HEK293 (cell line): Measurements from ENCODE around the gene RASA3.
"Not testable (repeated sequence)": the region's sequence is repeated elsewhere in the genome, so short reads cannot be mapped to it uniquely, and the experiment has no call there.

Source experiments
- CTCF ChIA-PET: fragments of 350-600 bp; formaldehyde crosslinking; extraction: SDS; loops from one replicate; lab custom pipeline; 2021; ENCODE audit warnings: antibody characterized with exemption; lab: Yijun Ruan, JAX
- POLR2A ChIA-PET: fragments of 300-600 bp; formaldehyde crosslinking; extraction: SDS; loops from one replicate; lab custom pipeline; 2020; ENCODE audit warnings: antibody characterized with exemption, inconsistent platforms; lab: Yijun Ruan, JAX
- H3K27ac ChIP-seq: fragments of 200-500 bp; sonication (Bioruptor generic); 2 replicates; pipeline ENCODE4 v1.5.1; 2014; ENCODE audit warnings: low read depth, low read length, control low read depth, inconsistent platforms; ENCODE audit errors: extremely low read depth
- H3K36me3 ChIP-seq, 2 experiments: fragments of 200-500 bp in 1 of 2; sonication (Bioruptor generic) in 1 of 2; 1 replicate in 1 of 2; 2 replicates in 1 of 2; pipeline ENCODE4 v1.5.1; 2014 to 2017; ENCODE audit warnings: inconsistent platforms in 2 of 2, low read length in 2 of 2; ENCODE audit not compliant: control insufficient read depth in 2 of 2, insufficient read depth in 1 of 2
- H3K4me1 ChIP-seq: fragments of 200-500 bp; sonication (Bioruptor generic); 2 replicates; pipeline ENCODE4 v1.5.1; 2014; ENCODE audit warnings: mild to moderate bottlenecking, low read length, inconsistent platforms; ENCODE audit not compliant: control insufficient read depth, insufficient read depth
- H3K4me3 ChIP-seq: 2 replicates; pipeline ENCODE4 v1.5.1; 2011; ENCODE audit warnings: low read depth, mild to moderate bottlenecking, control low read depth, low read length, moderate library complexity
- H3K9me3 ChIP-seq: fragments of 200-500 bp; sonication (Bioruptor generic); 2 replicates; pipeline ENCODE4 v1.5.1; 2014; ENCODE audit warnings: low read depth, low read length, inconsistent platforms; ENCODE audit not compliant: control insufficient read depth, insufficient read depth
- PRDM4 ChIP-seq: fragments of 450-650 bp; formaldehyde crosslinking; IDR thresholded peaks from 2 replicates; pipeline ENCODE4 v1.5.1; 2017; ENCODE audit warnings: missing biosample characterization, missing genetic modification characterization
- ZBTB17 ChIP-seq: fragments of 450-650 bp; formaldehyde crosslinking; IDR thresholded peaks from 2 replicates; pipeline ENCODE4 v1.5.1; 2016; ENCODE audit warnings: missing biosample characterization, missing genetic modification characterization
- ZBTB44 ChIP-seq: fragments of 450-650 bp; IDR thresholded peaks from 2 replicates; pipeline ENCODE4 v1.5.1; 2018; ENCODE audit warnings: missing biosample characterization, mild to moderate bottlenecking, missing genetic modification characterization
- ZBTB6 ChIP-seq: fragments of 450-650 bp; formaldehyde crosslinking; IDR thresholded peaks from 2 replicates; pipeline ENCODE4 v1.5.1; 2017; ENCODE audit warnings: missing biosample characterization, missing genetic modification characterization
- ZFHX2 ChIP-seq: fragments of 450-650 bp; formaldehyde crosslinking; conservative IDR thresholded peaks from 2 replicates; pipeline ENCODE4 v1.5.1; 2016; ENCODE audit warnings: missing biosample characterization, missing genetic modification characterization
- ZFP37 ChIP-seq: fragments of 450-650 bp; formaldehyde crosslinking; IDR thresholded peaks from 2 replicates; pipeline ENCODE4 v1.5.1; 2016; ENCODE audit warnings: missing biosample characterization, missing genetic modification characterization
- ZNF132 ChIP-seq: fragments of 450-650 bp; formaldehyde crosslinking; IDR thresholded peaks from 2 replicates; pipeline ENCODE4 v1.5.1; 2017; ENCODE audit warnings: missing biosample characterization, missing genetic modification characterization, borderline replicate concordance
- ZNF280D ChIP-seq: fragments of 450-650 bp; formaldehyde crosslinking; IDR thresholded peaks from 2 replicates; pipeline ENCODE4 v1.5.1; 2016; ENCODE audit warnings: missing biosample characterization, missing genetic modification characterization
- ZNF423 ChIP-seq: fragments of 450-650 bp; formaldehyde crosslinking; IDR thresholded peaks from 2 replicates; pipeline ENCODE4 v1.5.1; 2016; ENCODE audit warnings: missing biosample characterization, missing genetic modification characterization
- ZNF48 ChIP-seq: fragments of 450-650 bp; formaldehyde crosslinking; IDR thresholded peaks from 2 replicates; pipeline ENCODE4 v1.5.1; 2016; ENCODE audit warnings: missing biosample characterization, missing genetic modification characterization
- ZNF521 ChIP-seq: fragments of 450-650 bp; formaldehyde crosslinking; IDR thresholded peaks from 2 replicates; pipeline ENCODE4 v1.5.1; 2017; ENCODE audit warnings: missing biosample characterization, mild to moderate bottlenecking, missing genetic modification characterization
- ZNF561 ChIP-seq: fragments of 450-650 bp; IDR thresholded peaks from 2 replicates; pipeline ENCODE4 v1.5.1; 2018; ENCODE audit warnings: missing biosample characterization, missing genetic modification characterization, borderline replicate concordance
- ZNF610 ChIP-seq: fragments of 450-650 bp; formaldehyde crosslinking; IDR thresholded peaks from 2 replicates; pipeline ENCODE4 v1.5.1; 2016; ENCODE audit warnings: missing biosample characterization, missing genetic modification characterization, borderline replicate concordance
- ZNF624 ChIP-seq: fragments of 450-650 bp; formaldehyde crosslinking; IDR thresholded peaks from 2 replicates; pipeline ENCODE4 v1.5.1; 2017; ENCODE audit warnings: missing biosample characterization, missing genetic modification characterization
- ZNF654 ChIP-seq: fragments of 450-650 bp; formaldehyde crosslinking; IDR thresholded peaks from 2 replicates; pipeline ENCODE4 v1.5.1; 2016; ENCODE audit warnings: low read depth, missing biosample characterization, missing genetic modification characterization

RASA3 gene

GRCh38 chr13:114127473-114128347, 4.7 kb downstream of the RASA3 start:
- POLR2A ChIA-PET = interaction anchor here (0.5 kb wide), 1 partner anchor 29 kb away, joined by 4 read pairs; no protein-coding TSS in a partner anchor
- H3K4me1 ChIP-seq = no peaks in the 10 kb centered on the region
- H3K9me3 ChIP-seq = no peaks in the 10 kb centered on the region
- H3K4me3 ChIP-seq = no peak overlapping the region
- H3K27ac ChIP-seq = no peak overlapping the region
- TF ChIP-seq ZBTB17 (tag by site-specific recombination) (0 out of 2 replicates have a peak, but pooled peaks have one; percentile 11), ZBTB44 (tag by site-specific recombination) (no peak), ZFHX2 (tag by site-specific recombination) (0 out of 2 replicates have a peak, but pooled peaks have one; percentile 24)
- CTCF ChIA-PET = interaction anchor here (0.6 kb wide), 1 partner anchor 14 kb away, joined by 3 read pairs; no protein-coding TSS in a partner anchor
- H3K36me3 ChIP-seq = no peaks in the 10 kb centered on the region

- H3K27ac ChIP-seq = no peak overlapping the region
- ChIA-PET CTCF (no interaction called here), POLR2A (no interaction called here)
Measured at GRCh38 chr13:114126789-114127472, 5.5 kb downstream of the RASA3 start.

GRCh38 chr13:114126086-114126485, 6.3 kb downstream of the RASA3 start:
- H3K4me3 ChIP-seq, H3K9me3 ChIP-seq, CTCF ChIA-PET, POLR2A ChIA-PET, H3K27ac ChIP-seq, H3K4me1 ChIP-seq, H3K36me3 ChIP-seq: not testable (repeated sequence)

More at GRCh38 chr13:114126789-114127472, 5.5 kb downstream of the RASA3 start:
- no peaks in the 10 kb centered on the region for H3K36me3 ChIP-seq
- TF ChIP-seq ZNF280D (no peak), ZFP37 (tag by site-specific recombination) (no peak), ZBTB6 (tag by site-specific recombination) (no peak), ZNF48 (tag by site-specific recombination) (no peak), PRDM4 (tag by site-specific recombination) (no peak), ZNF654 (no peak), ZNF132 (tag by site-specific recombination) (no peak), ZNF521 (tag by site-specific recombination) (no peak), ZNF624 (tag by site-specific recombination) (no peak), ZNF423 (tag by site-specific recombination) (no peak), ZNF561 (tag by site-specific recombination) (no peak), ZNF610 (tag by site-specific recombination) (no peak)
- no peaks in the 10 kb centered on the region for H3K9me3 ChIP-seq
- H3K4me1 ChIP-seq = no peaks in the 10 kb centered on the region
- H3K4me3 ChIP-seq = no peak overlapping the region
